Ovary (tissue), 9 donors: Measurements from ENCODE around the gene ADRA2C. TPM values are rescaled to one million over a fixed set of nuclear protein-coding genes. Genes with fewer than 3 reads are reported as not detected.

ENCODE experiments used
- DNase-seq, 5 donors: peaks; one replicate each; pipeline ENCODE4 v3.0.0-alpha.2; 2019 to 2020
- H3K27ac ChIP-seq, 2 donors: fragments of 200-600 bp; one replicate each; pipeline versions ENCODE4 v1.5.1 to v1.8.0; 2019 to 2022
- H3K27me3 ChIP-seq: fragments of 200-600 bp; one replicate; pipeline ENCODE4 v1.8.0; 2022
- H3K36me3 ChIP-seq: fragments of 200-600 bp; sonication (generic); one replicate; pipeline ENCODE4 v1.5.1; 2019
- H3K4me1 ChIP-seq: one replicate; pipeline ENCODE4 v1.8.1; 2013; ENCODE audit warnings: mild to moderate bottlenecking, moderate library complexity; ENCODE audit not compliant: insufficient read depth
- H3K4me3 ChIP-seq: fragments of 200-600 bp; sonication (generic); one replicate; pipeline ENCODE4 v1.5.1; 2017
- H3K9me3 ChIP-seq, 2 donors: fragments of 200-600 bp in 1 of 2; sonication (generic) in 1 of 2; one replicate each; pipeline versions ENCODE4 v1.5.1 to v1.8.1; 2013 to 2019; ENCODE audit warnings: mild to moderate bottlenecking in 1 of 2, moderate library complexity in 1 of 2
- EP300 ChIP-seq: sonication (generic); formaldehyde crosslinking; IDR thresholded peaks from one replicate; pipeline ENCODE4 v1.6.1; 2017; ENCODE audit warnings: antibody characterized with exemption
- POLR2A ChIP-seq: fragments of 450-650 bp; IDR thresholded peaks from one replicate; pipeline ENCODE4 v1.6.1; 2017; ENCODE audit warnings: antibody characterized with exemption, mild to moderate bottlenecking, moderate library complexity
- WGBS, 3 donors: extraction: QIAGEN DNeasy Blood & Tissue Kit in 1 of 3; methylation state at CpG; one replicate each; pipeline versions ENCODE4 v1.1.5 to v1.1.7; 2013 to 2017; 5-methylcytosine and 5-hydroxymethylcytosine counted together
- intact Hi-C, 4 donors: fragments of 100-400 bp; cut with DNase I; formaldehyde crosslinking; loops; one replicate each; pipeline versions ENCODE4 v1.11.0 to v1.15.1; 2022 to 2023
- polyA plus RNA-seq, 2 donors: library from polyadenylated mRNA; stranded (reverse); fragments of 200-250 nt in 1 of 2; fragments of 350-450 nt in 1 of 2; fragmentation: Illumina TruSeq in 1 of 2; extraction: RNeasy Lipid Tissue Mini Kit (QIAGEN cat#74804) in 1 of 2; gene quantifications; one replicate each; pipeline ENCODE4 v1.2.3, GENCODE V29; 2013 to 2014
- total RNA-seq, 7 donors: library from RNA; depleted of rRNA in 2 of 7; stranded (reverse); fragments of >200 nt in 2 of 7; fragmentation: NEBNext Ultra II Directional in 3 of 7; extraction: Animal tissue kit (Norgen Biotek cat#: 25700) in 3 of 7; gene quantifications; one replicate each; pipeline versions ENCODE4 v1.1.0 to v1.2.4, GENCODE V29; 2016 to 2023
- TF ChIP-seq, protein P1 (sequence below), 3 donors: fragments of 450-650 bp in 2 of 3; fragments of 200-600 bp in 1 of 3; IDR thresholded peaks; one replicate each; pipeline versions ENCODE4 v1.5.1 to v1.8.0; 2016 to 2022; ENCODE audit warnings: antibody characterized with exemption in 3 of 3, mild to moderate bottlenecking in 1 of 3
- donor health status: DM: no; HTN: no; CAD: no; lungs with moderate emphysema.
- donor health status: DM: no; HTN: no; CAD: no.
- donor health status: Bipolar disorder and iron deficiency.
- donor health status: DM: yes; HTN: yes; CAD: no.
- donor health status: DM: no; HTN: no; CAD: no.
- donor health status: DM: yes; HTN: yes; CAD: no.

The ADRA2C gene
- total and polyA plus RNA-seq, 9 donors, result 0.35 to 15.1 (median 4.2) TPM

DNA sequence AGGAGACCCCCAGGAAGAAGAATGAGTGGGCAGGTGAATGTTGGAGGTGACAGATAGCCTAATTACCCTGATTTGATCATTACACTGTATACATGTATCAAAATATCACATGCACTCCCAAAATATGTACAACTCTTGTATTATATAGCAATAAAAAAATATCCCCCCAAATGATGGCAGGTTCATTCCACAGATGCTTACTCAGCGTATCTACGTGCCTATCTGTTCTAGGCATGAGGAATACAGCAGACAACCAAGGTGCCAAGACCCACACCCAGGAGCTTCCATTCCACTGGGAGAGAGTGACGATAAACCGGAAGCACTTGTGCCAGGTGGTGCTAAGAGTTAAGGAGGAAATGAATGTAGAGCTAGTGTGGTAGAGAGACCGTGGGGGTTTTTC, 42.4 kb downstream of the ADRA2C start:
- Histone ChIP-seq H3K27me3 (no peaks in the 10 kb centered on the region), H3K36me3 (no peaks in the 10 kb centered on the region), H3K9me3 (no peaks in the 10 kb centered on the region), H3K4me3 (no peak overlapping the region), H3K27ac (no peak overlapping the region), H3K4me1 (no peaks in the 10 kb centered on the region)
- WGBS, 3 donors, result 44 to 61% (median 60%) methylated on average over 5 of the region's 5 CpGs
- intact Hi-C loops, result no loop called here
- DNase-seq, result no peak
- TF ChIP-seq, protein P1, sequence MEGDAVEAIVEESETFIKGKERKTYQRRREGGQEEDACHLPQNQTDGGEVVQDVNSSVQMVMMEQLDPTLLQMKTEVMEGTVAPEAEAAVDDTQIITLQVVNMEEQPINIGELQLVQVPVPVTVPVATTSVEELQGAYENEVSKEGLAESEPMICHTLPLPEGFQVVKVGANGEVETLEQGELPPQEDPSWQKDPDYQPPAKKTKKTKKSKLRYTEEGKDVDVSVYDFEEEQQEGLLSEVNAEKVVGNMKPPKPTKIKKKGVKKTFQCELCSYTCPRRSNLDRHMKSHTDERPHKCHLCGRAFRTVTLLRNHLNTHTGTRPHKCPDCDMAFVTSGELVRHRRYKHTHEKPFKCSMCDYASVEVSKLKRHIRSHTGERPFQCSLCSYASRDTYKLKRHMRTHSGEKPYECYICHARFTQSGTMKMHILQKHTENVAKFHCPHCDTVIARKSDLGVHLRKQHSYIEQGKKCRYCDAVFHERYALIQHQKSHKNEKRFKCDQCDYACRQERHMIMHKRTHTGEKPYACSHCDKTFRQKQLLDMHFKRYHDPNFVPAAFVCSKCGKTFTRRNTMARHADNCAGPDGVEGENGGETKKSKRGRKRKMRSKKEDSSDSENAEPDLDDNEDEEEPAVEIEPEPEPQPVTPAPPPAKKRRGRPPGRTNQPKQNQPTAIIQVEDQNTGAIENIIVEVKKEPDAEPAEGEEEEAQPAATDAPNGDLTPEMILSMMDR (IDR thresholded peaks at IDR 0.05), result no peak
- no peak for TF ChIP-seq EP300
- TF ChIP-seq POLR2A, result no peak

DNA sequence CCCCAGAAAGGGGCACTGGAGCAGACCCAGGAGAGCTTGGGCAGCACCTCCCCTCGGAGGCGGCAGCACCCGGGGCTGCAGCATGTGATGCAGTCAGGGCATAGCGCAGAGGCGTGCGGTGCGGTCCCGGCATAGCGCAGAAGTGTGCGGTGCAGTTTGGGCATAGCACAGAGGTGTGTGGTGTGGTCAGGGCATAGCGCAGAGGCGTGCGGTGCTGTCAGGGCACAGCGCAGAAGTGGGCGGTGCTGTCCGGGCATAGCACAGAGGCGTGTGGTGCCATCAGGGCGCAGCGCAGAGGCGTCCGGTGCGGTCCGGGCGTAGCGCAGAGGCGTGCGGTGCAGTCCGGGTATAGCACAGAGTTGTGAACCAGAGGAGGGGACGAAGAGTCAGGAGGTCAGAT, 42.8 kb downstream of the ADRA2C start:
- H3K4me3 ChIP-seq, result no peak overlapping the region
- 89 to 90% (median 90%) methylated on average over 29 of the region's 29 CpGs for WGBS, 3 donors
- intact Hi-C loops, result no loop called here
- no peak overlapping the region for H3K27ac ChIP-seq
- TF ChIP-seq, protein P1 (IDR thresholded peaks at IDR 0.05), result no peak
- TF ChIP-seq EP300 (no peak), POLR2A (no peak)
- no peak for DNase-seq
- no peaks in the 10 kb centered on the region for H3K4me1 ChIP-seq
- H3K27me3 ChIP-seq, result no peaks in the 10 kb centered on the region
- H3K9me3 ChIP-seq, result no peaks in the 10 kb centered on the region
- no peaks in the 10 kb centered on the region for H3K36me3 ChIP-seq

DNA sequence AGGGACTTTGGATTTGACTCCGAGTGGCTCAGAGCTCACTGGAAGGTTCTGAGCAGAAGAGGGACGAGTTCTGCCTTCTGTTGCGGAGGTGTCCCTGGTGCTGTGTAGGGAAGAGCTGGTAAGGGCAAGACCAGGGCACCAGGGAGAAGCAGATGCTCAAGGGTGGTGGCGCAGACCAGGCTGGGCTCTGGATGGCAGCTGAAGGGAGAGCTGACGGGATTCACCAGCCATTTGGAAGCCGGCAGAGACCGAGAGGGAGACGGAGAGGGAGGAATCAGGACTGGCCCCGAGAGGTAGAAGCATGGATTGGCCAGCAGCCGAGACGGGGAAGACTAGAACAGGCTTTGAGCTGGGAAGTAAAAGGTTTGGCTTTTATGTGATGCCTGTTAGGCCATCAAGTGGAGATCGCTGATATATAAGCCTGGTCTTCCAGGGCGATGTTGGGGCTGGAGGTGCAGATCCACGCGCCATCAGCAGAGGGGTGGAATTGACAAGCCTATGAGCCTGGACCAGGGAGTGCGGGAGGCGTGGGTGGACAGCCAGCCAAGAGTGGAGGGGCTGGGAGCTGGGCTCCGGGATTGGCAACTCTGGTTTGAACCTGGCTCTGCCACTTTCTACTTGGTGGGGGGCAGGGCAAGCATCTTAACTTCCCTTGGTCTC, 43.4 kb downstream of the ADRA2C start:
- Histone ChIP-seq H3K27ac (no peak overlapping the region), H3K4me3 (no peak overlapping the region), H3K27me3 (no peaks in the 10 kb centered on the region), H3K4me1 (no peaks in the 10 kb centered on the region), H3K9me3 (no peaks in the 10 kb centered on the region), H3K36me3 (no peaks in the 10 kb centered on the region)
- DNase-seq, result no peak
- TF ChIP-seq EP300, result no peak
- intact Hi-C loops, result no loop called here
- 72 to 77% (median 75%) methylated on average over 18 of the region's 18 CpGs for WGBS, 3 donors

DNA sequence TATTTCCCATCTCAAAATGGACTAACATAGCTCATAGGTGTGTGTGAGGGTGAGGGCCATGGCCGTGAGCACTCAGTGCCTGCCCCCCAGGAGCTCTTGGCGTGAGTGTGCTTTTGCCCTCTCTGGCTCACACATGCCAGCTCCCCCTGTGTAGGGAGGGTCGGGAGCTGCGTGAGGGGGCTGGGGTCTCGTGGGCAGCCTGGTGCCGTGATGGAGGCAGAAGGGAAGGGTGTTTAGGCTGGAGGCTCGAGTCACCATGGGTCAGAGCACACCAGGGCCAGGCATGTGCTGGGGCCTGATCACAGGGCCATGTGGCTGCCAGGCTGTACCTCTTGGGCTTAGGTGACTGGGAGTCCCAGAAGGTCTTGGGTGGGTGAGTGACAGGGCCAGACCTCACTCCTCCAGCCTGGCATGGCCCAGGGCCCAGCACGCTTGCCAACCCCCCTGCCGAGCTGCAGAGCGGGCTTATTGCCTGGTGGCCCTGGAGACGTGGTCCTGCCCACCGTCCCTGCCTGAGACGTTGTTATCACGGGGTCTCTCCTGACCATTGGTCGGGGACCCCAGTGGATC, 44.0 kb downstream of the ADRA2C start:
- Histone ChIP-seq H3K4me1 (no peaks in the 10 kb centered on the region), H3K4me3 (no peak overlapping the region), H3K36me3 (no peaks in the 10 kb centered on the region), H3K9me3 (no peaks in the 10 kb centered on the region), H3K27ac (no peak overlapping the region), H3K27me3 (no peaks in the 10 kb centered on the region)
- 59 to 82% (median 72%) methylated on average over 14 to 15 of the region's 15 CpGs for WGBS, 3 donors
- intact Hi-C loops, result no loop called here
- TF ChIP-seq POLR2A, result no peak
- no peak for TF ChIP-seq EP300
- TF ChIP-seq, protein P1 (IDR thresholded peaks at IDR 0.05), result no peak
- no peak for DNase-seq

DNA sequence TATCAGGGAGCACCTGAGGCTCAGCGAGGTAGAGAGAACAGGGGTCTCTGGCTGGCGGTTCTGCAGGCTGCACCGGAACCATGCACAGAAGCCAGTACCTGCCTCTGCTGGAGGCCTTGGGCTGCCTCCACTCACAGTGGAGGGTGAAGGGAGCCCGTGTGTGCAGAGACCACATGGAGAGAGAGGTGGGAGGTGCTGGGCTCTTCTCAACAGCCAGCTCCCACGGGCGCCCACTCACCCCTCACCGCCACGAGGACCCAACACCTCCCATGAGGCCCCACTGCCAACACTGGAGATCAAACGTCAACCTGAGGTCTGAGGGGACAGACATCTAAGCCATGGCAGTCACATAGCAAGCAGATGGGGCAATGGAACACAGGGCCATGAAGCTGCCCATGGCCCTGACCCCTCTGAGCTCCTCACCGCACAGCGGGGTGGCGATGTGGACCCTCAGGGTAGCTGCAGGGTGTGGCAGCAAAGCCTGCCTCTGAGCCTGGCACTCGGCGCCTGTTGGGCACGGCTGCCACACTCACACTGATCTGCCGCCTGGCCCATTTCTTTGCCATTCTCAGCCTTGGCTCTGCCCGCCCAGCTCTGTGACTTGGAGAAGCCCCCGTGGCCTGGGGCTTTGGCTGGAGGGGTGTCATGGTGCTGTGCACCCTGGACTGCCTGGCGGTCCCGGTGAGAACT, 44.8 kb downstream of the ADRA2C start:
- intact Hi-C loops, result no loop called here
- H3K4me1 ChIP-seq, result no peaks in the 10 kb centered on the region
- no peak for DNase-seq
- H3K27me3 ChIP-seq, result no peaks in the 10 kb centered on the region
- TF ChIP-seq, protein P1 (IDR thresholded peaks at IDR 0.05), result no peak
- TF ChIP-seq EP300 (no peak), POLR2A (no peak)
- no peaks in the 10 kb centered on the region for H3K9me3 ChIP-seq
- H3K36me3 ChIP-seq, result no peaks in the 10 kb centered on the region
- H3K27ac ChIP-seq, result no peak overlapping the region
- H3K4me3 ChIP-seq, result no peak overlapping the region
- 69 to 81% (median 77%) methylated on average over 18 to 20 of the region's 20 CpGs for WGBS, 3 donors
